Heart left ventricle (tissue), 13 donors: Measurements from ENCODE around the gene PFKP.

Source experiments
- CTCF ChIP-seq, 12 donors: fragments of 200-600 bp; sonication (generic) in 4 of 12; IDR thresholded peaks; one replicate each; pipeline versions ENCODE4 v1.5.0 to v1.8.0; 2018 to 2022; ENCODE audit warnings: antibody characterized with exemption in 12 of 12, mild to moderate bottlenecking in 5 of 12
- POLR2A ChIP-seq, 2 donors: fragments of 450-650 bp; IDR thresholded peaks; one replicate each; pipeline ENCODE4 v1.6.1; 2017; ENCODE audit warnings: antibody characterized with exemption in 2 of 2, mild to moderate bottlenecking in 2 of 2, moderate library complexity in 2 of 2
- donor health status: ischemic (EF 13 %, LVEDD 7.1; RV severe dilation, severe dysfunction).
- donor health status: DM: no; HTN: yes; CAD: no.
- donor health status: DM: no; HTN: no; CAD: no.
- donor health status: ischemic (EF 25% LVEDD 6.9; RV normal size, moderate dysfunction).
- donor health status: ischemic (EF 25% LVEDD 5.7; RV mildly dilated, moderate dysfunction).
- donor health status: ischemic (EF 35%, LVEDD 5.7; RV mildly dilated, moderate dysfunction).
- donor health status: nonischemic (EF 11% LVEDD 7.7; RV severe dilation, severe dysfunction).
- donor health status: DM: yes; HTN: yes; CAD: no.
- donor health status: PGD.
- donor health status: ischemic (EF 29% LVEDD 5.4; RV normal size, mild dysfunction).
- donor health status: nonischemic (EF 23%, LVEDD 6.1; RV moderate dilation, normal function).

GRCh38 chr10:3067118-3067858 is at the start of gene PFKP:
- TF ChIP-seq CTCF (IDR thresholded peaks at IDR 0.05), result no peak
- peak in 1 of 2 donors; percentile 55 for TF ChIP-seq POLR2A (IDR thresholded peaks at IDR 0.05)
